Natural killer cell (primary cell): ENCODE data around the gene ANKRD31. TPM values are rescaled to one million over a fixed set of nuclear protein-coding genes. Genes with fewer than 3 reads are reported as not detected.
"Not testable (repeated sequence)": the region's sequence is repeated elsewhere in the genome, so short reads cannot be mapped to it uniquely, and the experiment has no call there.

ENCODE experiments used
- ATAC-seq, 3 donors: fragments of 150-1000 bp in 2 of 3; fragments of 200-7000 bp in 1 of 3; cut with Tn5 transposase; 1 replicate in 1 of 3; 2 replicates in 2 of 3; pipeline ENCODE4 v1.10.0; 2021; ENCODE audit warnings: mild to moderate bottlenecking in 2 of 3, moderate library complexity in 2 of 3
- DNase-seq, 2 donors: peaks; one replicate each; pipeline versions ENCODE4 v3.0.0 to v3.0.0-alpha.2; 2013 to 2021; ENCODE audit warnings: mixed read lengths in 1 of 2
- H3K27ac ChIP-seq: one replicate; pipeline ENCODE4 v1.5.1; 2013; ENCODE audit warnings: mild to moderate bottlenecking, low read length
- H3K27me3 ChIP-seq: one replicate; pipeline ENCODE4 v1.6.1; 2013; ENCODE audit warnings: low read length; ENCODE audit not compliant: control insufficient read depth, insufficient read depth
- H3K36me3 ChIP-seq: one replicate; pipeline ENCODE4 v1.6.1; 2013; ENCODE audit warnings: low read length; ENCODE audit not compliant: control insufficient read depth, insufficient read depth
- H3K4me1 ChIP-seq: one replicate; pipeline ENCODE4 v1.6.1; 2013; ENCODE audit warnings: low read length; ENCODE audit not compliant: control insufficient read depth, insufficient read depth
- H3K4me3 ChIP-seq: one replicate; pipeline ENCODE4 v1.5.1; 2013; ENCODE audit warnings: low read length
- H3K9me3 ChIP-seq: one replicate; pipeline ENCODE4 v1.6.1; 2013; ENCODE audit warnings: low read length; ENCODE audit not compliant: control insufficient read depth, insufficient read depth
- H3K27ac Mint-ChIP-seq, 2 donors: one replicate each; pipeline ENCODE4 v1.8.0; 2022; ENCODE audit warnings: mild to moderate bottlenecking in 2 of 2, mixed read lengths in 2 of 2, moderate library complexity in 1 of 2
- H3K27me3 Mint-ChIP-seq, 2 donors: one replicate each; pipeline ENCODE4 v1.8.0; 2022; ENCODE audit warnings: low read depth in 2 of 2, mixed read lengths in 2 of 2
- H3K36me3 Mint-ChIP-seq: one replicate; pipeline ENCODE4 v1.8.0; 2022; ENCODE audit warnings: mixed read lengths
- H3K4me1 Mint-ChIP-seq, 2 donors: one replicate each; pipeline ENCODE4 v1.8.0; 2022; ENCODE audit warnings: mixed read lengths in 2 of 2
- H3K4me3 Mint-ChIP-seq: one replicate; pipeline ENCODE4 v1.8.0; 2022; ENCODE audit warnings: mild to moderate bottlenecking, moderate library complexity, mixed read lengths
- H3K9me3 Mint-ChIP-seq, 2 donors: one replicate each; pipeline ENCODE4 v1.8.0; 2022; ENCODE audit warnings: mixed read lengths in 2 of 2
- WGBS: methylation state at CpG from one replicate; pipeline ENCODE4 v1.1.7; 2013; ENCODE audit warnings: missing lambda C conversion rate; ENCODE audit not compliant: insufficient coverage; 5-methylcytosine and 5-hydroxymethylcytosine counted together
- intact Hi-C: fragments of 100-400 bp; cut with micrococcal nuclease; formaldehyde crosslinking; loops from one replicate; pipeline ENCODE4 v1.14.2; 2022
- total RNA-seq, 4 donors: library from RNA; stranded (reverse); fragments of 120-200 nt in 1 of 4; gene quantifications; one replicate each; pipeline versions ENCODE4 v1.2.3 to v1.2.4, GENCODE V29; 2013 to 2022
- TF ChIP-seq, protein P1 (sequence below): fragments of 200-600 bp; IDR thresholded peaks from one replicate; pipeline ENCODE4 v1.8.0; 2022; ENCODE audit warnings: antibody characterized with exemption

Gene ANKRD31
- total RNA-seq, 3 donors from 2014 or later (not counting 1 experiment from before 2014, with no cell fraction given): 0.09 to 0.15 (median 0.12) TPM

DNA sequence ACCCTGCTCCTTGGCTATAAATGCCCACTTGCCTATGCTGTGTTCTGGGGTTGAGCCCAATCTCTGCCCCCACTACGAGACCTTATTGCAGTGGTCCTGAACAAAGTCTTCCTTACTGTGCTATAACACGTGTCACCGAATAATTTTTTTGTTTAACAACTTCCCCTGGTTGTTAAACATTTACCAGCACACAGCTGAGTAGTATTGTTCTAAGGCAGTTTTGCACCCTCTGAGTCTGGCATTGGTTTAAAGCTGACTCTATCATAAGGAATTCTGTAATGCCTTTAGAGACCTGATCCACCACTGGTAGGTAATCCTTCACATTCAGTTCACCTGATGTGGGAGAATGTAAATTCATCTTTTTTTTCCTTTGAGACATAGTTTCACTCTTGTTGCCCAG, 25.6 kb upstream of the ANKRD31 start:
- Mint-ChIP-seq H3K36me3 (no peaks in the 10 kb centered on the region), H3K4me1 (no peaks in the 10 kb centered on the region), H3K27me3 (peaks cover 23 to 30% of the 10 kb centered on the region in 2 donors), H3K4me3 (no peak overlapping the region), H3K9me3 (no peaks in the 10 kb centered on the region), H3K27ac (no peak overlapping the region)
- Histone ChIP-seq H3K27ac (no peak overlapping the region), H3K36me3 (no peaks in the 10 kb centered on the region), H3K9me3 (no peaks in the 10 kb centered on the region), H3K27me3 (no peaks in the 10 kb centered on the region), H3K4me1 (no peaks in the 10 kb centered on the region), H3K4me3 (no peak overlapping the region)
- DNase-seq: no peak
- TF ChIP-seq, protein P1, sequence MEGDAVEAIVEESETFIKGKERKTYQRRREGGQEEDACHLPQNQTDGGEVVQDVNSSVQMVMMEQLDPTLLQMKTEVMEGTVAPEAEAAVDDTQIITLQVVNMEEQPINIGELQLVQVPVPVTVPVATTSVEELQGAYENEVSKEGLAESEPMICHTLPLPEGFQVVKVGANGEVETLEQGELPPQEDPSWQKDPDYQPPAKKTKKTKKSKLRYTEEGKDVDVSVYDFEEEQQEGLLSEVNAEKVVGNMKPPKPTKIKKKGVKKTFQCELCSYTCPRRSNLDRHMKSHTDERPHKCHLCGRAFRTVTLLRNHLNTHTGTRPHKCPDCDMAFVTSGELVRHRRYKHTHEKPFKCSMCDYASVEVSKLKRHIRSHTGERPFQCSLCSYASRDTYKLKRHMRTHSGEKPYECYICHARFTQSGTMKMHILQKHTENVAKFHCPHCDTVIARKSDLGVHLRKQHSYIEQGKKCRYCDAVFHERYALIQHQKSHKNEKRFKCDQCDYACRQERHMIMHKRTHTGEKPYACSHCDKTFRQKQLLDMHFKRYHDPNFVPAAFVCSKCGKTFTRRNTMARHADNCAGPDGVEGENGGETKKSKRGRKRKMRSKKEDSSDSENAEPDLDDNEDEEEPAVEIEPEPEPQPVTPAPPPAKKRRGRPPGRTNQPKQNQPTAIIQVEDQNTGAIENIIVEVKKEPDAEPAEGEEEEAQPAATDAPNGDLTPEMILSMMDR: no peak
- intact Hi-C loops: loop anchor here (10.0 kb wide), 2 partner anchors 217 to 1357 kb away; no protein-coding TSS in a partner anchor
- WGBS: 81% methylated on average over 3 of the region's 3 CpGs
- ATAC-seq: no peak

DNA sequence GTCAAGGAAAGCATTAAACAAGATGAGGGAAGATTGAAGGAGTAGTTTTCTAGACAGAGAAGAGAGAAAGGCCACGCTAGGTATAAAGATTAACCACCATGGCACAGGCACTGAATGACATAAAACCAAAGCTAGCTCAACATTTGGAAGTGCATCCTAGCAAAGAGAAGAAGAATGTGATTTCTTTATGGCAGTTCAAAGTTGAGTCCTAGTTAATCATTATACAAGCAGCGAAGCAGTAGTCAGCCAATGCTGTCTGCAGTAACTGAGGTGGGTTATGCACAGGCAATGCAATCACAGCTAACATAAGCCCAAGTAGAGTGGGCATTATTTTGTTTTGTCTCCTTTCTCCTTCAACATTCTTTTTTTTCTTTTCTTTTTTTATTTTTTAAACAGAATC, 24.0 kb upstream of the ANKRD31 start:
- Mint-ChIP-seq H3K4me1 (no peaks in the 10 kb centered on the region), H3K27me3 (peaks cover 36 to 37% of the 10 kb centered on the region in 2 donors), H3K4me3 (no peak overlapping the region), H3K27ac (no peak overlapping the region), H3K36me3 (no peaks in the 10 kb centered on the region), H3K9me3 (peaks cover 0 to 2% of the 10 kb centered on the region in 2 donors)
- no peak overlapping the region for H3K4me3 ChIP-seq
- DNase-seq (no peak), ATAC-seq (no peak)
- no peaks in the 10 kb centered on the region for H3K4me1 ChIP-seq
- H3K27ac ChIP-seq: no peak overlapping the region
- 95% methylated on average over 2 of the region's 2 CpGs for WGBS
- no peaks in the 10 kb centered on the region for H3K36me3 ChIP-seq
- intact Hi-C loops: loop anchor here (10.0 kb wide), 2 partner anchors 216 to 1356 kb away; no protein-coding TSS in a partner anchor
- TF ChIP-seq, protein P1: no peak
- H3K9me3 ChIP-seq: peaks cover 5% of the 10 kb centered on the region
- no peaks in the 10 kb centered on the region for H3K27me3 ChIP-seq

DNA sequence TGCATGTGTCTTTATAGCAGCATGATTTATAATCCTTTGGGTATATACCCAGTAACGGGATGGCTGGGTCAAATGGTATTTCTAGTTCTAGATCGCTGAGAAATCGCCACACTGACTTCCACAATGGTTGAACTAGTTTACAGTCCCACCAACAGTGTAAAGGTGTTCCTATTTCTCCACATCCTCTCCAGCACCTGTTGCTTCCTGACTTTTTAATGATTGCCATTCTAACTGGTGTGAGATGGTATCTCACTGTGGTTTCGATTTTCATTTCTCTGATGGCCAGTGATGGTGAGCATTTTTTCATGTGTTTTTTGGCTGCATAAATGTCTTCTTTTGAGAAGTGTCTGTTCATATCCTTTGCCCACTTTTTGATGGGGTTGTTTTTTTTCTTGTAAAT, 13.8 kb upstream of the ANKRD31 start:
- ATAC-seq, H3K27ac Mint-ChIP-seq, H3K36me3 ChIP-seq, DNase-seq, intact Hi-C loops, H3K4me1 ChIP-seq, H3K4me1 Mint-ChIP-seq, H3K9me3 ChIP-seq, H3K27me3 ChIP-seq, H3K4me3 Mint-ChIP-seq, H3K4me3 ChIP-seq, H3K9me3 Mint-ChIP-seq, H3K27ac ChIP-seq, H3K36me3 Mint-ChIP-seq: not testable (repeated sequence)
- H3K27me3 Mint-ChIP-seq: peaks cover 24 to 26% of the 10 kb centered on the region in 2 donors
- no CpG with 5 or more reads among the region's 4 CpGs for WGBS

DNA sequence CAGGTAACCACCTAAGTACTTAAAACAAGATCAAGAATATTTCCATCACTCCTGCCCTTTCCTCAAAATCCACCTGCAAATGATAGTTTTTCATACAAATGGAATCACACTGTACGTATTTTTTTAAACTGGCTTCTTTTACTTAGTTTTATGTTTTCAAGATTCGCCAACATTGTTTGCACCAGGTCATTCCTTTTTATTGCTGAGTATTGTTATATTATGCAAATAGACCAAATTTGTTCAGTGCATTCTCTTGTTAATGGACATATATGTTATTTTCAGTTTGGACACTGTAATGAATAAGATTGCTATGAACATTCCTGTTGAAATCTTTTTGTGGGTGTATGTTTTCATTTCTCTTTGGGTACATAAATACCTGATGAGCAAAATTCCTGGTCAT, 8.3 kb upstream of the ANKRD31 start:
- peaks cover 11 to 12% of the 10 kb centered on the region in 2 donors for H3K27me3 Mint-ChIP-seq
- no peaks in the 10 kb centered on the region for H3K4me1 Mint-ChIP-seq
- no peak overlapping the region for H3K4me3 Mint-ChIP-seq
- no peaks in the 10 kb centered on the region for H3K9me3 ChIP-seq
- H3K36me3 Mint-ChIP-seq: no peaks in the 10 kb centered on the region
- ATAC-seq (no peak), DNase-seq (no peak)
- H3K36me3 ChIP-seq: no peaks in the 10 kb centered on the region
- no peaks in the 10 kb centered on the region for H3K4me1 ChIP-seq
- TF ChIP-seq, protein P1: no peak
- no peak overlapping the region for H3K27ac Mint-ChIP-seq
- no peaks in the 10 kb centered on the region for H3K27me3 ChIP-seq
- 100% methylated on average over 1 of the region's 2 CpGs for WGBS
- H3K9me3 Mint-ChIP-seq: no peaks in the 10 kb centered on the region
- intact Hi-C loops: no loop called here
- H3K4me3 ChIP-seq: no peak overlapping the region
- no peak overlapping the region for H3K27ac ChIP-seq
